Measurements from ENCODE around the gene ATP7B.
"Not testable (repeated sequence)": the region's sequence is repeated elsewhere in the genome, so short reads cannot be mapped to it uniquely, and the experiment has no call there.

The ATP7B gene

GRCh38 chr13:51919531-51919930 is 91.7 kb downstream of the ATP7B start:
- no peak for DNase-seq

GRCh38 chr13:51916962-51917361 is 94.3 kb downstream of the ATP7B start:
- DNase-seq, result no peak

GRCh38 chr13:51916051-51916818 is 95.0 kb downstream of the ATP7B start:
- no peak for DNase-seq

GRCh38 chr13:51914137-51914493 is 97.1 kb downstream of the ATP7B start:
- no peak for DNase-seq

GRCh38 chr13:51913421-51914136 is 97.7 kb downstream of the ATP7B start:
- DNase-seq, result no peak

GRCh38 chr13:51912511-51913225 is 98.6 kb downstream of the ATP7B start:
- DNase-seq, result no peak

- DNase-seq, result no peak
Measured at GRCh38 chr13:51912091-51912490, 99.2 kb downstream of the ATP7B start.

- DNase-seq, result no peak
Measured at GRCh38 chr13:51910508-51910907, 100.7 kb downstream of the ATP7B start.

- not testable (repeated sequence) for DNase-seq
Measured at GRCh38 chr13:51909265-51909664, 102.0 kb downstream of the ATP7B start.

- DNase-seq, result no peak
Measured at GRCh38 chr13:51907040-51907732, 104.1 kb downstream of the ATP7B start.

- DNase-seq, result no peak
Measured at GRCh38 chr13:51906581-51906980, 104.7 kb downstream of the ATP7B start.

- DNase-seq, result no peak
Measured at GRCh38 chr13:51905787-51906186, 105.5 kb downstream of the ATP7B start.

GRCh38 chr13:51902776-51903175 is 108.5 kb downstream of the ATP7B start:
- DNase-seq, result no peak

- DNase-seq, result no peak
Measured at GRCh38 chr13:51900471-51900870, 110.8 kb downstream of the ATP7B start.

- peak; percentile 12 for DNase-seq
Measured at GRCh38 chr13:51895906-51896888, 115.1 kb downstream of the ATP7B start.

- DNase-seq, result no peak
Measured at GRCh38 chr13:51894239-51894638, 117.0 kb downstream of the ATP7B start.

GRCh38 chr13:51892657-51893056 is 118.6 kb downstream of the ATP7B start:
- no peak for DNase-seq

GRCh38 chr13:51887468-51887867 is 123.8 kb downstream of the ATP7B start:
- DNase-seq, result no peak

- no peak for DNase-seq
Measured at GRCh38 chr13:51885651-51886050, 125.6 kb downstream of the ATP7B start.

GRCh38 chr13:51883226-51883600 is 128.0 kb downstream of the ATP7B start:
- no peak for DNase-seq

All from activated effector memory CD4-positive, alpha-beta T cell treated with Interleukin-2 at 50 U/mL for 16 hours (primary cell).